Activated CD4-positive, alpha-beta T cell treated with anti-CD3 and anti-CD28 coated beads for 36 hours (primary cell): Measurements from ENCODE around the gene SPHK2. TPM values are rescaled to one million over a fixed set of nuclear protein-coding genes. Genes with fewer than 3 reads are reported as not detected.

Experiments
- ATAC-seq: fragments of 200-7000 bp; cut with Tn5 transposase; one replicate; pipeline ENCODE4 v1.10.0; 2021; ENCODE audit warnings: mild to moderate bottlenecking, moderate library complexity
- CTCF ChIA-PET: fragments of 350-600 bp; sonication (Branson Sonifier 250); formaldehyde crosslinking; loops from one replicate; lab custom pipeline; 2021; ENCODE audit warnings: antibody characterized with exemption; lab: Charles Lee
- POLR2A ChIA-PET: fragments of 350-600 bp; sonication (Branson Sonifier 250); formaldehyde crosslinking; loops from one replicate; lab custom pipeline; 2021; ENCODE audit warnings: antibody characterized with exemption, inconsistent platforms; lab: Charles Lee
- DNase-seq: peaks from one replicate; pipeline ENCODE4 v3.0.0-alpha.2; 2020
- H3K27ac Mint-ChIP-seq: one replicate; pipeline ENCODE4 v1.8.0; 2021; ENCODE audit warnings: mixed read lengths
- H3K27me3 Mint-ChIP-seq: one replicate; pipeline ENCODE4 v1.8.0; 2021; ENCODE audit warnings: mixed read lengths
- H3K36me3 Mint-ChIP-seq: one replicate; pipeline ENCODE4 v1.8.0; 2021; ENCODE audit warnings: low read depth, mixed read lengths
- H3K4me1 Mint-ChIP-seq: one replicate; pipeline ENCODE4 v1.8.0; 2021; ENCODE audit warnings: mixed read lengths
- H3K4me3 Mint-ChIP-seq: one replicate; pipeline ENCODE4 v1.8.0; 2021; ENCODE audit warnings: mild to moderate bottlenecking, moderate library complexity, mixed read lengths
- H3K9me3 Mint-ChIP-seq: one replicate; pipeline ENCODE4 v1.8.0; 2021; ENCODE audit warnings: low read depth, mixed read lengths
- intact Hi-C, 2 experiments: fragments of 100-400 bp; cut with DNase I in 1 of 2; cut with micrococcal nuclease in 1 of 2; formaldehyde crosslinking; loops; one replicate each; pipeline versions ENCODE4 v1.14.2 to v1.15.1; 2022 to 2024; cut with DNase I, micrococcal nuclease
- total RNA-seq, 2 experiments: library from RNA; stranded (reverse); gene quantifications; one replicate each; pipeline ENCODE4 v1.2.3, GENCODE V29; 2021

SPHK2 gene
- total RNA-seq, 2 experiments from 2014 or later = 27.0 TPM

DNA sequence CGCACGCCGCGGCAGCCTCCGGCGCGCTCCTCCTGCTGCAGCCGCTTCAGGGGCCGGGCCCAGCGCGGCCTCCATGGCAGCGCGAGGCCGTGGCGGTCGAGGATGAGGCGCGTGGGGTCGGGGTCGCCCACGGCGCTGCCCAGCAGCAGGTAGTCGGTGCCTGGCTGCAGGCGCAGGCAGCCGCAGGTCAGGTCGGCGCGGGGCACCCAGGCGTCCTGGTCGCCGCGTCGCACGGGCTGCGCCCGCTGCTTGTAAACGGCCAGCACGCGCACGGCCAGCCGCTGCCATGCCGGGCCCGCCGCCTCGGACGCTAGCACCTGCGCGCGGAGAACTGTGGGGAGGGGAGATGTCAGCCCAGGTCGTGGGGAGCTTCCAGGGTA is 42.4 kb downstream of the SPHK2 start:
- intact Hi-C loops = loop anchor here (1.0 to 5.0 kb wide), 5 partner anchors 15 to 332 kb away; partner anchors contain the start of genes CA11 (in 1 of the 2), GYS1 (in 1 of the 2) and RUVBL2 (in 1 of the 2)
- Mint-ChIP-seq H3K27me3 (no peaks in the 10 kb centered on the region), H3K36me3 (no peaks in the 10 kb centered on the region), H3K9me3 (no peaks in the 10 kb centered on the region), H3K4me1 (peaks cover 7% of the 10 kb centered on the region), H3K4me3 (no peak overlapping the region), H3K27ac (no peak overlapping the region)
- ATAC-seq (no peak), DNase-seq (no peak)
- CTCF ChIA-PET = interaction anchor here (0.5 to 0.9 kb wide), 2 partner anchors 51 to 1178 kb away, joined by 3 to 4 read pairs; no protein-coding TSS in a partner anchor
- POLR2A ChIA-PET = no interaction called here

DNA sequence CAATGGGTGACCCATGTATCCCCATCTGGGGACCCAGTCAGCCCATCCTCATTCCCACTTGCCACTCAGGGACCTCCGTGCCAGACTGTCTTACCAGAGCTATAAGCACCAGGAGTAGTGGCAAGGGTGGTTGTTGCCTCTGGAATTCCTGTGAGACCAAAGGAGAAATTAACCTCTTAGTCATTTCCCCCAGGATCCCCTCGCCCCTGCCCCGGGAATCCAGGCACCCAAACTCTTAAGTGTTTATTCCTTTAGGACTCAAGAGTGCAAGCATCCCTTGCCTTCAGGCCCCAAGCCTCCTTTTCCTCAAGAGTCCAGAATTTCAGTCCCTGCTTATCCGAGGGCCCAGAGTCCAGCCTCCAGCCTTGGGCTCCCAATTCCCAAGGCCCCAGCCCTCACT is 44.4 kb downstream of the SPHK2 start:
- ChIA-PET CTCF (no interaction called here), POLR2A (no interaction called here)
- peaks cover 7% of the 10 kb centered on the region for H3K4me1 Mint-ChIP-seq
- no peaks in the 10 kb centered on the region for H3K27me3 Mint-ChIP-seq
- no peaks in the 10 kb centered on the region for H3K36me3 Mint-ChIP-seq
- intact Hi-C loops = loop anchor here in 1 of 2 experiments (5.0 kb wide), 1 partner anchor 74 kb away; no protein-coding TSS in a partner anchor
- ATAC-seq (no peak), DNase-seq (no peak)
- H3K27ac Mint-ChIP-seq = no peak overlapping the region
- H3K4me3 Mint-ChIP-seq = no peak overlapping the region
- no peaks in the 10 kb centered on the region for H3K9me3 Mint-ChIP-seq

DNA sequence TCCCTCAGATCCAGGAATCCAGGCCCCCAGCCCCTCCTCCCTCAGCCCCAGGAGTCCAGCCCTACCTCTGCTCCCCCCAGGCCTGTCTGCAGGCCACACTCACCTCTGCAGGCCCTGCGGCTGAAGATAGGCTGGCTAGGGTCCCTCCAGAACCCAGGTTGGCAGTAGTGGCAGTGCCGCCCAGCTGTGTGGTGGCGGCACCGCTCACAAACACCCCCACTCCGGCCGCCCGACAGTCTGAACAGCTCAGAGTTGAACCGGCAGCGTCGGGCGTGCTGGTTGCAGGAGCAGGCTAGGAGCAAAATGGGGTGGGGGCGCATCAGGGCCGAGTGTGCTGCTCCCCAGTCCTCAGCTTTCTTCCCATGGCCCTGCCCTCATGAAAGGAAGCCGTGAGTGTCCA is 45.2 kb downstream of the SPHK2 start:
- ChIA-PET CTCF (no interaction called here), POLR2A (no interaction called here)
- Mint-ChIP-seq H3K9me3 (peaks cover under 1% of the 10 kb centered on the region), H3K27me3 (no peaks in the 10 kb centered on the region), H3K4me1 (peaks cover 7% of the 10 kb centered on the region), H3K4me3 (no peak overlapping the region), H3K27ac (no peak overlapping the region), H3K36me3 (no peaks in the 10 kb centered on the region)
- intact Hi-C loops = loop anchor here in 1 of 2 experiments (5.0 kb wide), 1 partner anchor 73 kb away; no protein-coding TSS in a partner anchor
- ATAC-seq (no peak), DNase-seq (no peak)

DNA sequence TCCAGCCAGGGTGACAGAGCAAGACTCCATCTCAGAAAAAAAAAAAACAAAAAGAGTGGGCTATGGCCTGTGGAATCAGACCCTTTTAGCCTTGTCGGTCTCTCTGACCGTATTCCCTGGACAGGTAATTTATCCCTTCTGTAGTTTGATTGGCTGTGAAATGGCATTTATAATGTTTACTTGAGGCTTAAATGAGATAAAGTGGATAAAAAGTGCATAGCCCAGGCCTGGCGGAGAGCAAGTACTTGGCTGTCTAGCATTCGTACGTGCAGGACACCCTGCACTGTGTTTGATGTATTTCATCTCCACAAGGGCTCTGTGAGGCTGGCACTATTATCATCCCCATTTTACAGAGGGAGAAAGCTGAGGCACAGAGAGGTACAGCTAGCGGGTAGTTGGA is 46.5 kb downstream of the SPHK2 start:
- H3K4me3 Mint-ChIP-seq = no peak overlapping the region
- CTCF ChIA-PET = interaction anchor here (1.6 kb wide), 1 partner anchor 10 kb away, joined by 4 read pairs; no protein-coding TSS in a partner anchor

DNA sequence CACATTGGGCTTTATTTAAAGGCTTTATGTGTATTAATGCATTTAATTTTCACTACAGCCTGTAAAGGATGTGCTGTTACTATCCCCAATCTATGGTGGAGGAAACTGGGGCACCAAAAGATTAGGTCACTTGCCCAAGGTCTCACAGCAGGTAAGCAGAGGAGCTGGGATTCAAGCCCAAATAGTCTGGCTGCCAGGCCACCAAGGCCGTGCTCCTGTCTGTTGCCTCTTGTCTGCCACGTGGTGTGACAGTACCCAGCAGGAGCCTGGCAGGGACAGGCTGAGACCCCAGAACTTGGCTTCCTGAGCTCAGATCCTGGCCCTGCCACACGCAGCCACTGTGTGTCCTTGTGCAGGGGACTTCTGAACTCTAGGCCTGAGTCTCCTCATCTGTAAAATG is 49.0 kb downstream of the SPHK2 start:
- ATAC-seq (no peak), DNase-seq (no peak)
- ChIA-PET POLR2A (interaction anchor here (0.6 kb wide), 1 partner anchor 324 kb away, joined by 4 read pairs; no protein-coding TSS in a partner anchor), CTCF (no interaction called here)
- no peaks in the 10 kb centered on the region for H3K27me3 Mint-ChIP-seq
- no peak overlapping the region for H3K27ac Mint-ChIP-seq
- peaks cover 5% of the 10 kb centered on the region for H3K9me3 Mint-ChIP-seq
- intact Hi-C loops = no loop called here
- no peaks in the 10 kb centered on the region for H3K4me1 Mint-ChIP-seq
- no peak overlapping the region for H3K4me3 Mint-ChIP-seq
- H3K36me3 Mint-ChIP-seq = no peaks in the 10 kb centered on the region

More for the DNA sequence above, 46.5 kb downstream of the SPHK2 start:
- intact Hi-C loops = no loop called here
- peaks cover 5% of the 10 kb centered on the region for H3K4me1 Mint-ChIP-seq
- no peak overlapping the region for H3K27ac Mint-ChIP-seq
- POLR2A ChIA-PET = no interaction called here
- ATAC-seq = no peak
- peaks cover 5% of the 10 kb centered on the region for H3K9me3 Mint-ChIP-seq
- no peaks in the 10 kb centered on the region for H3K27me3 Mint-ChIP-seq
- no peaks in the 10 kb centered on the region for H3K36me3 Mint-ChIP-seq
- DNase-seq = no peak

DNA sequence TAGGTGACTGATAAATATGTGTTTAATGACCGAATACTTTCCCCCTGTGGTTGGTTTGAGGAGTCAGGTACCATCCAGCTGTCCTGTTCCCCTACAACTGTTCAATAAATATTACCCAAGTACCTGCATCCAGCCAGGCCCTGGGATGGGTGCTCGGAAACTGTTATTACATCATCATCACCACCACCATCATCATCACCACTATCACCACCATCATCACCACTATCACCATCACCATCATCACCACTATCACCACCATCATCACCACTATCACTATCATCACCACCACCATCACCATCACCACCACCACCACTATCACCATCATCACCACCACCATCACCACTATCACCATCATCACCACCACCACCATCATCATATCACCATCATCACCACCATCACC is 49.5 kb downstream of the SPHK2 start:
- intact Hi-C loops = no loop called here
- no peak for ATAC-seq
- CTCF ChIA-PET = no interaction called here
- Mint-ChIP-seq H3K27me3 (no peaks in the 10 kb centered on the region), H3K9me3 (peaks cover 5% of the 10 kb centered on the region), H3K36me3 (no peaks in the 10 kb centered on the region), H3K4me3 (no peak overlapping the region), H3K27ac (no peak overlapping the region), H3K4me1 (no peaks in the 10 kb centered on the region)
- POLR2A ChIA-PET = no interaction called here
- no peak for DNase-seq

DNA sequence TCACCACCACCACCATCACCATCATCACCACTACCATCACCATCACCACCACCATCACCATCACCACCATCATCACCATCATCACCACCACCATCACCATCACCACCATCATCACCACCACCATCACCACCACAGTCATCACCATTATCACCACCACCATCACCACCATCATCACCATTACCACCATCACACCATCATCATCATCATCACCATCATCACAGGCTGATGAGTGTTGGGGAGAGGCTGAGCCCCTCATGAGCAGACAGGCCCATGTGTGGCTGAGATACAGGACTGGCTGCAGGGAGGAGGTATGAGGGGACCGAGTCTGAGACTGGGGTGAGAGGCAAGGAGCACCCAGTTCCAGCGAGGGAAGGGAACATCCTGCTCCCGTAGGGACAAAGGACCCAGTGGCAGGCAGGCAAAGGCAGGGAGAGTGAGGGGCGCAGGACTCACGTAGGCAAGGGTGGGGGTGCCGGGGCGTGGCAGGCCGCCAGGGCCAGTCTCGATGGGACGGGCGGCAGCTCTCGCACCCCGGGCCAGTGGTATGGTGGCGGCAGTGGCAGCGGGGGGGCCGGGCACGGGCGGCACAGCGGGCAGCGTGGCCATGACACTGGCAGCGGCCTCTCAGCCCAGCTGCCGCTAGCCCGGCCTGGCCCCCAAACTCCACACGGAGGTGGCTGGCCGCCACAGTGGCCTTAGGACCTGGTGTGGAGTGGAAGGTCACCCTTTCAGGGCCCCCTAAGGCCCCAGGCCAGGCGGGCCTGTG is 50.8 kb downstream of the SPHK2 start:
- intact Hi-C loops = no loop called here
- no peak overlapping the region for H3K27ac Mint-ChIP-seq
- peaks cover 5% of the 10 kb centered on the region for H3K9me3 Mint-ChIP-seq
- H3K36me3 Mint-ChIP-seq = no peaks in the 10 kb centered on the region
- POLR2A ChIA-PET = no interaction called here
- no peaks in the 10 kb centered on the region for H3K27me3 Mint-ChIP-seq
- H3K4me1 Mint-ChIP-seq = peaks cover 2% of the 10 kb centered on the region
- DNase-seq (no peak), ATAC-seq (no peak)
- CTCF ChIA-PET = no interaction called here
- H3K4me3 Mint-ChIP-seq = no peak overlapping the region

DNA sequence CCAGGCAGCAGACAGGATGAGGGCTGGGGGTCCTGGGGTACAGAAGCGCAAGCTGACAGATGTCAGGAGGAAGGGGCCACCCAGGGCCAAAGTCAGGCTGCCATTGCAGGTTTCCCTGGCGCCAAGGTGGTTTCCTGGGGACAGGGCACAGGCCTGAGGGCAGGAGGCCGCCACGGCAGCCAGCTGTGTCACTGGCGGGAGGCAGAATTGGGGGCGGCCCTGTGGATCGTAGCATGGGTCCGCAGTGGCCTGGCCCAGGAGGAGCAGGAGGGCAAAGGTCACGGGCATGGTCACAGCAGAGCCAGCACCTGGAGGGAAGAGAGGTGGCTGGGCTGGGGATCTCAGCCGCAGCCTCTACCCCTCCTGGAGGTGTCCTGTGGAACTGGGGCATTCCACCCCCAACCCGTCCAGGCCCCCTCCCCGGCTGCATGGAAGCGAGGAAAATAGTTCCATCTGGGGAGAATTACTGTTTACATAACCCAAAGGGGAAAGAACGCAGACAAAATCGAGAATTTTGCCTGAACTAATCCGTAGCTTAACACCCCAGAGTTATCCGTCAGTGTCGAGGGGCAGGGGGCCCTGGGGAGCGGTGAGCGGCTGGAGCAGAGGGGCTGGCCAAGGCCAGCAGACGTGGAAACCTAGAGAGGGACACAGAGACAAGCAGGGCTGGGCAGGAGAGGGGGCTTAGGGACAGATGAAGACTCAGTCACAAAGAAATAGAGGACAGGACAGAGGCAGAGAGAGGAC is 51.6 kb downstream of the SPHK2 start:
- peaks cover 5% of the 10 kb centered on the region for H3K9me3 Mint-ChIP-seq
- peaks cover 7% of the 10 kb centered on the region for H3K4me1 Mint-ChIP-seq
- intact Hi-C loops = no loop called here
- H3K27ac Mint-ChIP-seq = no peak overlapping the region
- no peak overlapping the region for H3K4me3 Mint-ChIP-seq
- ATAC-seq (no peak), DNase-seq (no peak)
- POLR2A ChIA-PET = no interaction called here
- no peaks in the 10 kb centered on the region for H3K36me3 Mint-ChIP-seq
- CTCF ChIA-PET = no interaction called here
- no peaks in the 10 kb centered on the region for H3K27me3 Mint-ChIP-seq

DNA sequence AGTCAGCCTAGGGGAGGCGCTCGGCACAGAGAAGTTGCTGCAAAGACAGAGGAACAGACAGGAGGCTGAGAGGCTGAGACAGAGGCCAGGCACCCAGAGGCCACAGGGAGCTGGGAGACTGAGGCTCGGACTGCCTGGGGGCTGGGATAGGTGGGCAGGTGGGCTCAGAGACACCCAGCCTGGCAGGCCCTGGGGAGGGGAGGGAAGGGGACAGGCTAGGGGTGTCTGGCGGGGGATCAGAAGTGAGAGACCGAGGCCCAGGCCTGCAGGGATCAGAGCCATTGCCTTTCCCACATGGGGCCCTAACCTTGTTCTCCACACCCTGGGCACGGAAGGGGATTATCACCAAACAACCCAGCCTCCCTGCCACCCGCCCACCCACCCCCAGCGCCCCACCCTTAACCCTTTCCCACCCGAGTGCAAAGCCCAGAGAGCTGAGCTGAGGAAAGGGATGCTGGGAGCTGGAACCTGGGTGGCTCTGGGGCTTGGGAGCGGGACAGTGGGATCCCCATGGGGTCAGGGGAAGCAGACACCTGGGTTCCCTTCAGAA is 52.2 kb downstream of the SPHK2 start:
- CTCF ChIA-PET = no interaction called here
- ATAC-seq (no peak), DNase-seq (no peak)
- Mint-ChIP-seq H3K4me3 (no peak overlapping the region), H3K36me3 (no peaks in the 10 kb centered on the region), H3K27me3 (no peaks in the 10 kb centered on the region), H3K4me1 (peaks cover 7% of the 10 kb centered on the region), H3K9me3 (peaks cover 5% of the 10 kb centered on the region), H3K27ac (no peak overlapping the region)
- POLR2A ChIA-PET = no interaction called here
- intact Hi-C loops = no loop called here

DNA sequence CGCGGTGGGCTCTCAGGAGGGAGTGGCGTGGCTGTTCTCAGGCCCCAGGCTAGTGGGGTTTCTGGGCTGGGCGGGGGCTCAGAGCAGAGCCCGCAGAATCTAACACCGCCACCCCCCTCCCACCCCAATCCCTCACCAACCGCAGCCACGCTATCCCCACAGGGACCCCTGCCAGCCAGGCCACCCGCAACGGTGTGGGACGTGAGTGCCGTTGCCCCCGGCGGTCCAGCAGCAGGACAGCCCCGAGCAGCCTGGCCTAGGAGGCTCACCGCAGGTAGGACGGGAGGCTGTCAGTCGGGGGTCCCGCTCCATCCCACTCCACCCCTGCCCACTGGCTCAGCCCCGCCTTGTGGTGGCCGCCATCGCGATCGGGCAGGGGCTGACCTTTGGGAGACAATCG is 53.7 kb downstream of the SPHK2 start, which contains the start of gene NTN5:
Gene NTN5 (minus strand): TSS at position 24 of the 400 bp plus-strand sequence. CDS start 2,031 bp downstream, outside the sequence.
- H3K36me3 Mint-ChIP-seq = no peaks in the 10 kb centered on the region
- POLR2A ChIA-PET = no interaction called here
- no peak for ATAC-seq
- H3K27me3 Mint-ChIP-seq = no peaks in the 10 kb centered on the region
- DNase-seq = no peak
- no peak within 1 kb of the TSS for H3K4me3 Mint-ChIP-seq
- H3K27ac Mint-ChIP-seq = no peak within 1 kb of the TSS
- peaks cover 7% of the 10 kb centered on the region for H3K4me1 Mint-ChIP-seq
- CTCF ChIA-PET = no interaction called here
- H3K9me3 Mint-ChIP-seq = peaks cover 5% of the 10 kb centered on the region
- intact Hi-C loops = no loop called here

DNA sequence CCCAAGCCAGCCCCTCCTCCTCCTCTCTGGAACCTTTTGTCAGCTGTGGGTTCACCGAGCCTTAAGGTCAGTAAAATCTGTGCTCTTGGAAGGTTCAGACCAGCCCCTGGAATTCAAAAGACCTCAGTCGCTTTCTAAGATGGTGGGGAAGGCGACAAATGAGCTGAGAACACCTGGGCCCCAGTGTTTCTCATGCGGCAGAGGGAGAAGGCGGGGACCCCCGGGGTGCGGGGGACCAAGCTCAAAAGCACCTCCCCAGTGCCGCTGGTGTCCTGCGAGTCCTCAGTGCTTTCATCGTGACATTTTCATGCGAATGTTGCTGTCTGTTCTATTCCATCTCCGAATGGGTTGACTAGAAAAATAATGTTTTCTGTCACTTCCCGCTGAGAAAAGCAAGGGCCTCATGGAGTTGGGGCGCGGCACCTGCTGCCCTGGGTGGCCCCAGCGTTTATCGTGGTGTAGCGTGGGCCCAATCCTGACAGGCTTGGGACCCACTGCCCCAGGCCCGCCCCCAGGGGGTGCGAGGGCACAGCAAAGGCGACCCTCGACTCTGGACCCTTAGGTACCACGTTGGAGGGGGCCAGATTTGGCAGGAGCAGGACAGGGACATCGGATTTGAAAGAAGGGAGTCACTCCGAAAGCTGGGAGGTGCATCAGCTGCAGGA is 54.3 kb downstream of the SPHK2 start:
- Mint-ChIP-seq H3K9me3 (peaks cover 5% of the 10 kb centered on the region), H3K27me3 (no peaks in the 10 kb centered on the region), H3K4me3 (no peak overlapping the region), H3K4me1 (peaks cover 7% of the 10 kb centered on the region), H3K36me3 (no peaks in the 10 kb centered on the region), H3K27ac (no peak overlapping the region)
- ATAC-seq (no peak), DNase-seq (no peak)
- POLR2A ChIA-PET = no interaction called here
- intact Hi-C loops = loop anchor here in 1 of 2 experiments (2.0 kb wide), 1 partner anchor 27 kb away; the partner anchor contains the start of gene CA11
- CTCF ChIA-PET = interaction anchor here (0.7 to 2.6 kb wide), 3 partner anchors 40 to 257 kb away, joined by 5 to 14 read pairs (median 9); no protein-coding TSS in a partner anchor
